ENCODE results near the gene ZNF646. TPM values are rescaled to one million over a fixed set of nuclear protein-coding genes. Genes with fewer than 3 reads are reported as not detected.

The ZNF646 gene
- total RNA-seq, 4 donors from 2014 or later: 13.3 to 20.1 (median 17.7) TPM

- no peak for DNase-seq
- WGBS, 2 donors: 70 to 76% methylated on average over 2 of the region's 2 CpGs
These were observed 22.1 kb upstream of the ZNF646 start for GRCh38 chr16:31052114-31052513.

GRCh38 chr16:31055613-31056012 lies 18.6 kb upstream of the ZNF646 start:
- Histone ChIP-seq H3K9me3 (no peaks in the 10 kb centered on the region), H3K27ac (no peak overlapping the region), H3K36me3 (peaks cover 0 to 2% of the 10 kb centered on the region in 2 donors), H3K4me3 (replicated peaks in 1 of 3) (no peak overlapping the region), H3K27me3 (no peaks in the 10 kb centered on the region), H3K4me1 (no peaks in the 10 kb centered on the region)
- TF ChIP-seq POLR2A (IDR thresholded peaks at IDR 0.05): no peak
- TF ChIP-seq CTCF (IDR thresholded peaks at IDR 0.05): no peak
- 87 to 95% methylated on average over 4 of the region's 4 CpGs for WGBS, 2 donors
- DNase-seq: no peak
- intact Hi-C loops (cut with DNase I): no loop called here

More at GRCh38 chr16:31052114-31052513, 22.1 kb upstream of the ZNF646 start:
- Histone ChIP-seq H3K4me1 (no peaks in the 10 kb centered on the region), H3K27me3 (no peaks in the 10 kb centered on the region), H3K9me3 (no peaks in the 10 kb centered on the region), H3K27ac (no peak overlapping the region), H3K36me3 (no peaks in the 10 kb centered on the region), H3K4me3 (replicated peaks in 1 of 3) (no peak overlapping the region)
- no peak for TF ChIP-seq CTCF (IDR thresholded peaks at IDR 0.05)
- no peak for TF ChIP-seq POLR2A (IDR thresholded peaks at IDR 0.05)
- intact Hi-C loops (cut with DNase I): no loop called here

- Histone ChIP-seq H3K4me3 (replicated peaks in 1 of 3) (no peak overlapping the region), H3K9me3 (no peaks in the 10 kb centered on the region), H3K36me3 (peaks cover 15 to 23% of the 10 kb centered on the region in 2 donors), H3K27ac (no peak overlapping the region), H3K4me1 (no peaks in the 10 kb centered on the region), H3K27me3 (no peaks in the 10 kb centered on the region)
- intact Hi-C loops (cut with DNase I): no loop called here
- 95 to 98% methylated on average over 11 to 37 of the region's 42 CpGs for WGBS, 2 donors
- no peak for TF ChIP-seq CTCF (IDR thresholded peaks at IDR 0.05)
- no peak for TF ChIP-seq POLR2A (IDR thresholded peaks at IDR 0.05)
- no peak for DNase-seq
These were observed 13.0 kb upstream of the ZNF646 start for GRCh38 chr16:31061126-31061812.

GRCh38 chr16:31061813-31062440 lies 12.3 kb upstream of the ZNF646 start:
- WGBS, 2 donors: 95 to 97% methylated on average over 44 to 54 of the region's 54 CpGs
- H3K36me3 ChIP-seq: peaks cover 15 to 23% of the 10 kb centered on the region in 2 donors
- H3K9me3 ChIP-seq: no peaks in the 10 kb centered on the region
- H3K27me3 ChIP-seq: no peaks in the 10 kb centered on the region
- no peak for DNase-seq
- no peak overlapping the region for H3K27ac ChIP-seq
- no peaks in the 10 kb centered on the region for H3K4me1 ChIP-seq
- intact Hi-C loops (cut with DNase I): no loop called here
- no peak for TF ChIP-seq POLR2A (IDR thresholded peaks at IDR 0.05)
- no peak for TF ChIP-seq CTCF (IDR thresholded peaks at IDR 0.05)
- H3K4me3 ChIP-seq (replicated peaks in 1 of 3): no peak overlapping the region

GRCh38 chr16:31063495-31063842 lies 10.8 kb upstream of the ZNF646 start:
- Histone ChIP-seq H3K27me3 (no peaks in the 10 kb centered on the region), H3K9me3 (no peaks in the 10 kb centered on the region), H3K36me3 (peaks cover 15 to 23% of the 10 kb centered on the region in 2 donors), H3K4me3 (replicated peaks in 1 of 3) (no peak overlapping the region), H3K27ac (no peak overlapping the region), H3K4me1 (no peaks in the 10 kb centered on the region)
- 97% methylated on average over 9 of the region's 9 CpGs for WGBS, 2 donors
- intact Hi-C loops (cut with DNase I): no loop called here
- DNase-seq: no peak
- TF ChIP-seq CTCF (IDR thresholded peaks at IDR 0.05) (no peak), POLR2A (IDR thresholded peaks at IDR 0.05) (no peak)

Measured in thyroid gland (tissue), 4 donors.